Left hindlimb (tissue), 1 donor: ENCODE data around the gene CPNE6.
A peak's percentile ranks its signal among the peaks of the same experiment; 100 is the strongest.
"Not testable (repeated sequence)": the region's sequence is repeated elsewhere in the genome, so short reads cannot be mapped to it uniquely, and the experiment has no call there.

Source experiments
- DNase-seq: peaks from one replicate; pipeline ENCODE4 v3.0.0-alpha.2; 2018

The CPNE6 gene

DNA sequence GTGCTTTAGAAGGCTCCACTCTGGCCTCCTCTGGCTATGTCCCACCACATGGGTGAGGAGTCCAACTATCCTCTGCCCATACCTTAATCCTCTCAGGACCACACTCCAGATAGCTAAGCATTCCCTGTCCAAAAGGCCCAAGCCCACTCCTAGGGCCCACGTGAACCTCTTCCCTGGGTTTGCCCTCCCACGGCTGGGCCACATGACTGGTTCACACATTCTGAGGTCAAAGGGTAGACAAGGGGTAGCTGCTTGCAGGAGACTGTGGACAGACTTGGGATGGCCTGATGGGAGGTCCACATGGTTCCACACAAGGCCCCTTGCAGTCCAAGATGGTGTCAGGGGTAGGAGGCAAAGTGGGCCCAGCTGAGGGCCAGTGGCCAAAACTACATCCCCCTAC lies 16.7 kb downstream of the CPNE6 start:
- DNase-seq: no peak

DNA sequence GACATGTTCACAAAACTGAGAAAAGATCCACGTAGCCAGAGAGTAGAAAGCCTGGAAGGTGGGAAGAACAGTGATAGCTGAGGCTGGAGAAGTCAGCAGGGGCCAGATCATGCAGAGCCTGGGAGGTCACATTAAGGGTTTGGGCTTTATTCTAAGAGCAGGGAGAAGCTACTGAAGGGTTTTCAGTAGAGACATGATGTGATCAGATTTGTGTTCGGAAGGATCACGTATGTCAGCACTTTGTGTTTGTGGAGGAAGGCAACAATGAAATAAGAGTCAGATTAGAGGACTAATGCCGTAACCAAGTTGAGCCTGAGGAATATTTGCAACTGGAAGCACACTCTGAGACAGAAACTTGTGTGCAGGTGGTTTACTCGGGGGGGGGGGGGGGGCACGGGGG lies 18.5 kb downstream of the CPNE6 start:
- no peak for DNase-seq

DNA sequence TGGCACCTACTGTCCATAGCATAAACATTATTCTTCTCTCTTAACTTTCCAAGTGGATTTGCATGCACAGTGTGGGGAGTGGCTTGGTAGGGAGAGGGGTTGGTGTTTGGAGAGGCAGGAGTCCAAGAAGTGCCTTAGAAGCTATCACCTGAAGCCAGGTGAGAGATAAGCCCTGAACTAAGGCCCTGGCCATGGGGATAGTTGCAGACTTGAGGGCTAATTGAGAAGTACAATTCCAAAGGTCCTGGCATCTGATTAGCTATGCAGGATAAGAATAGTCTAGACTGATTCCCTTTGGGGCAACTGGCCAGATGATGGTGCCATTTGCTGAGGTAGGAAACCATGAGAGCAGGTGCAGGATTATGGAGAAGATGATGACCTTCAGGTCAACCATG lies 20.7 kb downstream of the CPNE6 start:
- DNase-seq: no peak

DNA sequence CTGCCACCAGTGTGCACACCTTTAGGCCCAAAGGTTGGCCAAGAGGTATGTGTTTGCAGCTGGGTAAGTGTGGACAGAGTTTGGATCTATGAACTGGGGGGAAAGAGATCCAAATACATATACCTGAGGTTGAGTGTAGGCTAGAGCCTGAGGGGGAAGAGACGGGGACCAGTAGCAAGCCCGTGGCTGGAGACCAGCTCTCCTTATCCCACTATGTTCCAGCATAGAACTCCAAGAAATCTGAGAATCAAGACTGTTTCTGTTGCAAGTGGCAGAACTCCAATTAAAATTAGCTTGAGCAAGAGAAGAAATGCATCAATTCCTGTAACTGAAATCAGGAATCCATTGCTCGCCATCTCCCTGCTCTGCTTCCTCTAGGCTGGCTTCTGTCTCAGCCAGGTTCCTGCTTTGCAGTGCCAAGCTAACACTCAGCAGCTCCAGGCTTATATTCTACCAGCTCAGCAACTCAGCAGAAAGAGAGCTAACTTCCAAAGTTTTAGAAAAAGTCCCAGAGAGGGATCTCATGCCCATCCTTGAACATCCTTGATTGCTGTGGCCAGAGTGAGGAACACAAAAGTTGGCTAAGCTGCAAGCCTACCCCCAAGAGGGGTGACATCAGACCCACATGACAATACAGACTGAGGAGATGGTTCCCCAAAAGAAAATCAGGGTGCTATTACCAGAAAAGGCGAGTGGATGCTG lies 21.3 kb downstream of the CPNE6 start:
- no peak for DNase-seq

DNA sequence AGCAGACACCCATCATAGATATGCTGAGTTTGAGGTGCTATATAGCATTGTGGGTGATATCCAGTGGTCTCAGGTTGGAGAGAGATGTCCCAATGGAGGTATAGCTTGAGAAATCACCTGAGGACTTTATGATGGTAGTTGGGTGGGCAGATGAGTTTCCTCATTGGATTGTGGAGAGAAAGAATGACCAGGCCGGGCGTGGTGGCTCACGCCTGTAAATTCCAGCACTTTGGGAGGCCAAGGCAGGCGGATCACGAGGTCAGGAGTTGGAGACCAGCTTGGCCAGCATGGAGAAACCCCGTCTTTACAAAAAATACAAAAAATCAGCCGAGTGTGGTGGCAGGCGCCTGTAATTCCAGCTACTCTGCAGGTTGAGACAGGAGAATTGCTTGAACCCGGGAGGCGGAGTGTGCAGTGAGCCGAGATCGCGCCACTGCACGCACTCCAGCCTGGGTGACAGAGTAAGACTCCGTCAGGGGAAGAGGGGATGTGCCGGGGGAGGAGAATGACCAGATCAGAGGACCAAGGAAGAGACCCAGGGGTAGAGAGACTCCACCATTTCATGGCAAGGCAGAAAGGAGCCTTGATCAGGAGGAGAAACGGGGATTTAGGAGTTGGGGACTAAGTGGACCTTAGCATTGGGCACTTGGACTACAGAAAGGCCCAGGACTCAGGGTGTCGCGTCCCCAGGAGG lies 22.0 kb downstream of the CPNE6 start:
- DNase-seq: no peak

DNA sequence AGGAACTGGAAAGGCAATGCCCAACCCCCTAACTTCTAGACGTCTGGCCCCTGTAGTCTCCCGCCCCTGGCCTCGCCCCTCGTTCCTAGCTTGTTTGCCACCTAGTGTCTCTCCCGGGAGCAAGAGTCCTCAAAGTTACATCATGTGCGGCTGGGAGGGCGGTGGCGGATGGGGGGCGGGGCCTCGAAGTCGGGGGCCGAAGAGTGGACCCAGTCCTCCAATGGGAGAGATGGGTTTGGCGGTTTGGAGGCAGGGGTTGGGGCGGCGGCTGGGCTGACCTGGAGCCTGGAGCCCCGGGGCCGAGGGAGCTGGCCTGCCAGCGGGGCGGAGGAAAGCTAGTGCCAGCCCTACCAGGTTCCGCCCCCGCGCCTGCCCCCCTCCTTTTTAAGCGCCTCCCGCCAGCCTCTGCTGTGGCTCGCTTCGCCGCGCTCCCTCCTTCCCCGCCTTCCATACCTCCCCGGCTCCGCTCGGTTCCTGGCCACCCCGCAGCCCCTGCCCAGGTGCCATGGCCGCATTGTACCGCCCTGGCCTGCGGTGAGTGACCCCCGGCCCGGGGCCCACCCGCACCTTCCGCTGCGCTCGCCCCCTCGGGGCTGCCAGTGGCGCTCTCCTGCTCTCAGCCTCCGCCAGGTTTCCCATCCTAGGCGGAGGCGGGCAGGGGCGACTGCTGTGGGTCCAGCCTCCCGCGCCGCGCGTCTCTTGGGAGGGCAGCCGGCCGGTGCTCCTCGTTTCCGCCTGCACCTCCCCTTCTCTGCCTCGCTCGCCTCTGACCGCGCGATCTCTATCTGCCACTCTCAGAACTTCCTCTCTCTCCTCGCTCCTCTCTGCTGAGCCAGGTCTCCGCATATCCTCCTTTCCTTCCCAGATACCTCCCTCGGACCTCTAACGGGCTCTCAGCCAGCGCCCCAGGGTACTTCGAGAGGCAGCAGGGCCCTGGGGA lies 22.8 kb downstream of the CPNE6 start, which contains the start of gene PCK2:
TSS of gene PCK2 (plus strand) at position 411 of the 940 bp plus-strand sequence. CDS start at position 506, 95 bp downstream.
- DNase-seq: peak; percentile 89

DNA sequence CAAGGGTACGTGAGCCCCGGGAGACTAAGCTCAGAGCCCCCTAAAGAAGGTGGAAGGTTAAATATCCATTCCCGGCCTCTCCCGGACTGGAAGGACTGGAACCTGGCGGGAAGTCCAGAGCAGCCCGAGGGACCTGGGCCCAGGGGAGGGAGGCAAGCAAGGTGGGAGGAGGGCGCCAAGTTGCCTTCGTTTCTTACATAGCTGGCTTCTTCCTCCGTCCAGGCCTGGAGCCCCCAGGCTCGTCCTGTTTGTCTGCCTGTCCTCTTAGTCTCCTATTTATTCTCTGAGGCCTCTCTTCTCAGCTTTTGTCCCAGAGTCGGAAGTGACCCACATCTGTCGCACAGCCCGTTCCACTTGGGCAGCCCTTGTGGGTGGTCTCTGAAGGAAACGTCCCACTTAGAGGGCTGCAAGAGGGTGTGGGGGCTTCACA lies 23.5 kb downstream of the CPNE6 start:
- DNase-seq: no peak

DNA sequence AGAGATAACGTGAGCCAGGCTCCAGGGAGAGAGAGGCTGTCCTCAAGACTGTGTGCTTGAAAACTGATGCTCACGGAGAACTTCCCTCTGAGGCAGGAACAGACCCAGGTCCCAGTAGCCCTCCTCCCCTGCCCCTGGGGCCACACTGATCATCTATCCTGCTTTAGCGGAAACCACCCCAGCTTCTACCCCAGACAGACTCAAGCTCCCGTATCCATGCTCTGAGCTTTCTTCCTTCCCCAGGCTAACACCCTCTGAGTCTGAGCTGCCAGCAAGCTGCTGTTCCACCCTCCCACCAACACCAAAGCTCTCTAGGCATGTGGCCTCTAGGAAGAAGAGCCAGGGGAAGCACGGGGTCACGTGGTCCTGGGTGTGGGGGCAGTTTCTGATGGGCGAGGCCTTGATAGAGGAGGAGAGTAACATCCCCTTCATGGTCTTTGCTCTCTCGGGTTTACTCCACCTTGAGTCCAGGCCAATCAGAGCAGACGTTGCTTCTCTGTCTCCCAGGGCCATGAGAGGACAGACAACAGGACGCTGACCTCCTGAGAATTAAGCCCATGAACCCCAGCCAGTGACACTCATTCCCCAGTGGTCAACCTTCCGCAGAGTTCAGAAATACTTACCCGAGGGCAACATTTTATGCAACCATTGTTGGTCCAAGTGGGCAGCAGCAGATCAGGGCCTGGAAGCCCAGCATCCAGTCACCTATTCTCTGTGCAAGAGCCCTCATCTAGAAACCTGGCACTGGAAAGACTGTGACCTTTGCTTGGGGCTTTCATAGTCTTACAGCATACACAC lies 24.1 kb downstream of the CPNE6 start:
- no peak for DNase-seq

DNA sequence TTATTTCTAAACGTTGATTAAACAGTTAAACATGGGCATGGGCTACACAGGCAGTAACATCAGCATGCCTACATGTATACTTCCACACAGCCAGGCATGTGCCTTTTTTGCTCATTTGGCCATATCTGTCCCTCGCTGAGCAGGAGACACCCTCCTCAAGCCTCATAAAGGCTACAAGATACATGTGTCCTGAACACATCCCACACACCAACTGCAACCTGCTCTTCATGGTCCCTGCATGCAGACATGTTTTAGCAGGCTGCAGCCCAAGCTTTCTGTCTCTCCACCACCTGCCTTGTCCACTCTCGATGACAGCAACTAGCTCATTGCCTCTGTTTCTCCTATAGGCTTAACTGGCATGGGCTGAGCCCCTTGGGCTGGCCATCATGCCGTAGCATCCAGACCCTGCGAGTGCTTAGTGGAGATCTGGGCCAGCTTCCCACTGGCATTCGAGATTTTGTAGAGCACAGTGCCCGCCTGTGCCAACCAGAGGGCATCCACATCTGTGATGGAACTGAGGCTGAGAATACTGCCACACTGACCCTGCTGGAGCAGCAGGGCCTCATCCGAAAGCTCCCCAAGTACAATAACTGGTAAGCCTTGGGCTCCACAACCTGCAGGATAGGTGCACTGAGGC lies 25.3 kb downstream of the CPNE6 start:
- DNase-seq: no peak

DNA sequence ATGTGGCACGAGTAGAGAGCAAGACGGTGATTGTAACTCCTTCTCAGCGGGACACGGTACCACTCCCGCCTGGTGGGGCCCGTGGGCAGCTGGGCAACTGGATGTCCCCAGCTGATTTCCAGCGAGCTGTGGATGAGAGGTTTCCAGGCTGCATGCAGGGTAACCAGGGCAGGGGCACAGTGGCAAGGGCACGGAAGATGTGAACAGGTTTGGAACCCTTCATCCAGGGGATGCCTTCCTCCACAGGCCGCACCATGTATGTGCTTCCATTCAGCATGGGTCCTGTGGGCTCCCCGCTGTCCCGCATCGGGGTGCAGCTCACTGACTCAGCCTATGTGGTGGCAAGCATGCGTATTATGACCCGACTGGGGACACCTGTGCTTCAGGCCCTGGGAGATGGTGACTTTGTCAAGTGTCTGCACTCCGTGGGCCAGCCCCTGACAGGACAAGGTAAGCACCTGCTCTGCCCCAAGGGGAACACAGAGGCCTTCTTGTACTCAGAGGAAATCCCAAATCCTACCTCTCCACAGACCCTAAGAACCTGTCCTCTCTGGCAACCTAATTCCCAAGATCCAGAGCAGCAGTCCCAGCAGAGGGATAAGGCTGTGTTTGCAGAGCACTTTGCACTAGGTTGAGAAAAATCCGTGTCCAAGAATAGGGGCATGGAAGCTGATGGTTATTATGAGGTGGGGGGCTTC lies 27.0 kb downstream of the CPNE6 start:
- no peak for DNase-seq

DNA sequence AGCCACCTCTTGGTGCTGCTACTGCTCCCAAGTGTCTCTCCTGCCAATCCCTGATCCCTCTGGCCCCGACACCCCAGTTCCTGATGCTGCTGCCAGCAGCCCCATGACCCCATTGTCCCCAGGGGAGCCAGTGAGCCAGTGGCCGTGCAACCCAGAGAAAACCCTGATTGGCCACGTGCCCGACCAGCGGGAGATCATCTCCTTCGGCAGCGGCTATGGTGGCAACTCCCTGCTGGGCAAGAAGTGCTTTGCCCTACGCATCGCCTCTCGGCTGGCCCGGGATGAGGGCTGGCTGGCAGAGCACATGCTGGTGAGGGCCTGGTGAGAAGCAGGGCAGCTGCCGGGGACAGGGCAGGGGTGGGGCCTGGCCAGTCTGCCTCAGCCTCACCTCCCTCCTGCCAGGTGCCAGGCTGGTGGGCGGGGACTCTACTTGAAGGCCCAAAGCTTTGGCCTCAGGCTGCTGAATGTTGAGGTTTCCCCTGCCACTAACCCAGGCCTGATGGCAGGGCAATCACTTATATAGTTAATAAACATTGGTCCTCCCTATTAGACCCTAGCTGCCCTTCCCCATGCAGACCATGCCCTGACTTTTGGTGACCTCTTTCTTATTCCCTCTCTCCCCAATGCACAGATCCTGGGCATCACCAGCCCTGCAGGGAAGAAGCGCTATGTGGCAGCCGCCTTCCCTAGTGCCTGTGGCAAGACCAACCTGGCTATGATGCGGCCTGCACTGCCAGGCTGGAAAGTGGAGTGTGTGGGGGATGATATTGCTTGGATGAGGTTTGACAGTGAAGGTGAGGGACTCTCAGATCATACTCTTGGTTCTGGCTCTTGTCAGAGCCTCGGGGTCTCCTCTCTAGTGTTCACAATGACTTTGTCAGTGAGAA lies 27.8 kb downstream of the CPNE6 start:
- no peak for DNase-seq

DNA sequence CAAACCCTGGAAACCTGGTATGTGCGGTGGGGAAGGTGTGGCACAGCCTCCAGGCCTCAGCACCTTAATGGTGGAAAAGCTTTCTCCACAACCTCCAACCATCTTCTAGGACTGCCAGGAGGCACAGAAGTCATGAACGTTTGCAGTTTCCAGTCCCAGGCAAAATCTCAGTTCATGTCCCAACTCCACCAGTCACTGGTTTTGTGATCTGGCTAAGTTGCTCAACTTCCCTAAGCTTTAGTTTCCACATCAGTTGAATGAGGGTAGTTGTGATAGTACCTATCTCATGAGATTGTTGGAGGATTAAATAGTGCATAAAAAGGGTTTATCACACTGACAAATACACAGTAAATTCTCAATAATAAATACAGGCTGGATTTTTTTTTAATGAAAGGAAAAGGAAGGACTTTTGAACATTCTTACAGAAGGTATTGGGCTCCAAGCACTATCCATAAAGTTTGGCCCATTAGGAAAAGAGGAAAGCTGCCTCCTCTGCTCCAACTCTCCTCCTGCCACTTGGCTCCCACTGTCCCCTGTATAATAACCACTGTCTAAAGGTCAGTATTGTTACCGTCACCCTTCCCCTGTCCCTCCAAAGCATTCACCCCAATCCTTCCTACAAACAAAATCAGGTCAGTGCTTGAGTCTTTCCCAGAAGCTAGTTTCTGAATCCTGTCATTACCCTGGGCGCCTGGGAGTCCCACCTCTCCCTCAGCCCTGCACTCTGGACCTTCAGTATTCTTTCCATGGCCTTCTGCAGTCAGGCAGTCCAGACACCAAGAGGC lies 29.0 kb downstream of the CPNE6 start:
- no peak for DNase-seq

DNA sequence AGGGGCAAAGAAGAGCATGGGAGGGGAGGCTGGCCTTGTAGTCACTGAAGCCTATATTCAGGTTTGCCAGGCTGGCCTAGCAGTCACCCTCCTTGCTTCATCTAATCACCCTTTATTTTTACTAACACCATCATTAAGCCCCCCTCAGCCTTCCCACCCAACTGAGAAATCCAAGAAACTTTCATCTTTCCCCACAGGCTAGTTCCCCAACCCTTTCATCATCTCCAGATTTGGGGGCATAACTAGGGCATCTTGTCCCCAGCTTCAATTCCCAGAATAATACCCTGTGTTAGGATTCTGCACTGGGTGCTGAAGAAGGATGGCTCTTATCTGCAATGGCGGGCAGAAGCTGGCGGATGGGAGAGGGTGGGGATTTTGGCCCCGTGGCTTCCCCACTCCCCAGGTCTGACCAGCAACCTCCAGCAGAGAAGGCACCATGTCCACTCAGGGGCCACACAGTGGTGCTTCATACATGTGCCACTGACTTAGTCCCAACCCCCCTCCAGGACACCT lies 29.7 kb downstream of the CPNE6 start:
- DNase-seq: no peak

DNA sequence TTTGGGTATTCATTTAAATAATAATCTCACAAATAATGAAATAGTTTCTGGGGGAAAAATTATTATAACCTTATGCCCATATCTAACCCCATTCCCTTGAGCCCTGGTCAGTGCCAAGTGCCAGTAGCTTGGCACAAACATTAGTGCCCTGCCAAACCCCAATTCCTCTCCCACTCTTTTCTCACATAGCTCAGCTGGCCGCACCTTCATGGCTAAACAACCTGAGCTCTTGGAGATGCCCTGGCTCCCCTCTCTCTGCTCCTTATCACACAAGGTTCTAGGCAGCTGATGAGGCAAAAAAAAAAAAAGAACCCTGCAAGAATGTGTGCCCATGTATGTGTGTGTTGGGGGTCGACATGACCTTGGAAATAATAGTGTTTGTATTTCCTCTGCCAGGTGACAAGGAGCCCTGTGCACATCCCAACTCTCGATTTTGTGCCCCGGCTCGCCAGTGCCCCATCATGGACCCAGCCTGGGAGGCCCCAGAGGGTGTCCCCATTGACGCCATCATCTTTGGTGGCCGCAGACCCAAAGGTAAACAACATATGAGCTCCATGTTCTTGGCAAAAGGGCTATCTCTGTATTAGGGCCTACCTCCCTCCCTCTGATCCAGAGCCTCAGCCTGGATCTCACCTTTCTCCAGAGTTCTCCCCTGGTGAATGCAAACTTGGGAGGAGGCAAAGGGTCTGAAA lies 31.1 kb downstream of the CPNE6 start:
- DNase-seq: no peak

DNA sequence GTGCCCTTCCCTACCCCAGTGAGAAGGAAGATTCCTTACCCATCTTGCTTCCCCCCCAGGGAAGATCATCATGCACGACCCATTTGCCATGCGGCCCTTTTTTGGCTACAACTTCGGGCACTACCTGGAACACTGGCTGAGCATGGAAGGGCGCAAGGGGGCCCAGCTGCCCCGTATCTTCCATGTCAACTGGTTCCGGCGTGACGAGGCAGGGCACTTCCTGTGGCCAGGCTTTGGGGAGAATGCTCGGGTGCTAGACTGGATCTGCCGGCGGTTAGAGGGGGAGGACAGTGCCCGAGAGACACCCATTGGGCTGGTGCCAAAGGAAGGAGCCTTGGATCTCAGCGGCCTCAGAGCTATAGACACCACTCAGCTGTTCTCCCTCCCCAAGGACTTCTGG lies 32.1 kb downstream of the CPNE6 start:
- no peak for DNase-seq

DNA sequence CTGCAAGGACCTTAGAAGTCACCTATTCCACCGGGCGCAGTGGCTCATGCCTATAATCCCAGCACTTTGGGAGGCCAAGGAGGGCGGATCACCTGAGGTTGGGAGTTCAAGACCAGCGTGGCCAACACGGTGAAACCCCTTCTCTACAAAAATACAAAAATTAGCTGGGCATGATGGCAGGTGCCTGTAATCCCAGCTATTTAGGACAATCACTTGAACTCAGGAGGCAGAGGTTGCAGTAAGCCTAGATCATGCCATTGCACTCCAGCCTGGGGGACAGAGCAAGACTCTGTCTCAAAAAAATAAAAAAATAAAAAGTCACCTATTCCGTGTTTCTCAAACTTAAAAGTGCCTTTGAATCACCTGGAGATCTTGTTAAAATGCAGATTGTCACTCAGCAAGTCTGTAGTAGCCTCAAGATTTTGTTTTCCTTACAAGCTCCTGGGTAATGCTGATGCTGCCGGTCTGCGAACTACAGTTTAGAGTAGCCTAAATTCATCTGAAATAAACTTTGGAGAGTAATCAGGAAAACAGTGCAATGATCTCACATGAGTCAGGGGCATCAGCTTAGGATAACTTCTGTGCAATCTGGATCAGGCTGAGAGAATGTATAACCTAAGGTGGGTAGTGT lies 34.4 kb downstream of the CPNE6 start:
- DNase-seq: not testable (repeated sequence)

DNA sequence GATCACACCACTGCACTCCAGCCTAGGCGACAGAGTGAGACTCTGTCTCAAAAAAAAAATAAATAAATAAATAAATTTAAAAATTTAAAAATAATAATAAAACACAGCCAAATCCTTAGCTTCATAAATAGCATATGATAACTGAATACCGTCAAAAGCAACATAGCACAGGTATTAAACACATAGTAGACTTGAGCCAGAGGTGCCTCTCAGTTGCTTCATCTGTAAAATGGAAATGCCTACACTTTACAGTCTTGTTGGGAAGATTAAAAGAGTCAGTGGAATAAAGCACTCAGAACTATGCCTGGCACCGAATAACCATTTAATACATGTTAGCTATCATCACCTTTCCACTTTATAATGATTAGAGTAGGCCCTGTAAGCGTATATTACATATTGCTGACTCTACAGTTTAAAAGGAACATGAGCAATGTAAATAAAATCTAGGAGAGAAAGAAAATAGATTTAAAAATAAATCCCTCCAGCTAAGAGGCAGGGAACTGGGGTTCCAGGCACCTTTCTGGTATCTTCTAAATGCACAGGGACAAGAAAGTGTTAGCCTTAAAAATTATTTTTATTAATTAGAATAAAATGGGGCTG lies 35.4 kb downstream of the CPNE6 start:
- no peak for DNase-seq
